IPS DF 6.9 (cell line): Measurements from ENCODE around the gene FRMD4B.

Experiments
- DNase-seq: peaks from one replicate; pipeline ENCODE4 v3.0.0-alpha.2; 2013; ENCODE audit warnings: low read depth, low spot score
- H3K27ac ChIP-seq: one replicate; pipeline ENCODE4 v1.5.1; 2013; ENCODE audit warnings: low read length, control low read depth
- H3K27me3 ChIP-seq: 2 replicates; pipeline ENCODE4 v1.6.1; 2013; ENCODE audit warnings: mild to moderate bottlenecking, low read length; ENCODE audit not compliant: control insufficient read depth, insufficient read depth
- H3K36me3 ChIP-seq: 2 replicates; pipeline ENCODE4 v1.6.1; 2013; ENCODE audit warnings: low read length; ENCODE audit not compliant: control insufficient read depth, insufficient read depth
- H3K4me1 ChIP-seq: 2 replicates; pipeline ENCODE4 v1.6.1; 2013; ENCODE audit warnings: low read length; ENCODE audit not compliant: control insufficient read depth, insufficient read depth
- H3K4me3 ChIP-seq: 2 replicates; pipeline ENCODE4 v1.5.1; 2013; ENCODE audit warnings: mild to moderate bottlenecking, low read length
- H3K9me3 ChIP-seq: 2 replicates; pipeline ENCODE4 v1.6.1; 2013; ENCODE audit warnings: low read length, inconsistent platforms; ENCODE audit not compliant: control insufficient read depth, insufficient read depth
- WGBS: extraction: QIAGEN DNeasy Blood & Tissue Kit; methylation state at CpG from one replicate; pipeline ENCODE4 v1.1.7; 2013; ENCODE audit warnings: mixed read lengths, missing lambda C conversion rate; ENCODE audit not compliant: insufficient read length, insufficient coverage; 5-methylcytosine and 5-hydroxymethylcytosine counted together

The FRMD4B gene

GRCh38 chr3:69343875-69344274 is 42.0 kb downstream of the FRMD4B start:
- no peak overlapping the region for H3K4me3 ChIP-seq
- H3K27me3 ChIP-seq = no peaks in the 10 kb centered on the region
- no peaks in the 10 kb centered on the region for H3K4me1 ChIP-seq
- H3K27ac ChIP-seq = no peak overlapping the region
- no peak for DNase-seq
- H3K36me3 ChIP-seq = no peaks in the 10 kb centered on the region
- no peaks in the 10 kb centered on the region; the same call in 1 of the 2 replicates for H3K9me3 ChIP-seq
- no CpG with 5 or more reads among the region's 4 CpGs for WGBS

- no peaks in the 10 kb centered on the region for H3K4me1 ChIP-seq
- no peaks in the 10 kb centered on the region for H3K36me3 ChIP-seq
- H3K4me3 ChIP-seq = no peak overlapping the region
- no peaks in the 10 kb centered on the region for H3K27me3 ChIP-seq
- no peaks in the 10 kb centered on the region; the same call in 1 of the 2 replicates for H3K9me3 ChIP-seq
- no peak overlapping the region for H3K27ac ChIP-seq
- no peak for DNase-seq
Observed at GRCh38 chr3:69342074-69342473, 43.8 kb downstream of the FRMD4B start.

GRCh38 chr3:69339760-69340159 is 46.1 kb downstream of the FRMD4B start:
- no CpG with 5 or more reads among the region's 1 CpG for WGBS
- H3K36me3 ChIP-seq = no peaks in the 10 kb centered on the region
- no peak overlapping the region for H3K4me3 ChIP-seq
- H3K27me3 ChIP-seq = no peaks in the 10 kb centered on the region
- no peaks in the 10 kb centered on the region for H3K4me1 ChIP-seq
- no peak overlapping the region for H3K27ac ChIP-seq
- H3K9me3 ChIP-seq = no peaks in the 10 kb centered on the region
- DNase-seq = no peak

GRCh38 chr3:69338911-69339310 is 47.0 kb downstream of the FRMD4B start:
- Histone ChIP-seq H3K4me1 (no peaks in the 10 kb centered on the region), H3K4me3 (no peak overlapping the region), H3K27me3 (no peaks in the 10 kb centered on the region), H3K36me3 (no peaks in the 10 kb centered on the region), H3K9me3 (no peaks in the 10 kb centered on the region), H3K27ac (no peak overlapping the region)
- no CpG with 5 or more reads among the region's 4 CpGs for WGBS
- no peak for DNase-seq

- no peak overlapping the region for H3K27ac ChIP-seq
- DNase-seq = no peak
- no peaks in the 10 kb centered on the region for H3K9me3 ChIP-seq
- no peak overlapping the region for H3K4me3 ChIP-seq
- no CpG with 5 or more reads among the region's 2 CpGs for WGBS
- H3K4me1 ChIP-seq = no peaks in the 10 kb centered on the region
- H3K36me3 ChIP-seq = no peaks in the 10 kb centered on the region
- no peaks in the 10 kb centered on the region for H3K27me3 ChIP-seq
Observed at GRCh38 chr3:69332934-69333333, 53.0 kb downstream of the FRMD4B start.

GRCh38 chr3:69330891-69331400 is 54.9 kb downstream of the FRMD4B start:
- H3K9me3 ChIP-seq = no peaks in the 10 kb centered on the region
- H3K36me3 ChIP-seq = no peaks in the 10 kb centered on the region
- no CpG with 5 or more reads among the region's 10 CpGs for WGBS
- no peak for DNase-seq
- no peak overlapping the region for H3K27ac ChIP-seq
- H3K4me1 ChIP-seq = no peaks in the 10 kb centered on the region
- H3K4me3 ChIP-seq = no peak overlapping the region
- H3K27me3 ChIP-seq = no peaks in the 10 kb centered on the region

GRCh38 chr3:69329892-69330291 is 56.0 kb downstream of the FRMD4B start:
- Histone ChIP-seq H3K4me3 (no peak overlapping the region), H3K36me3 (no peaks in the 10 kb centered on the region), H3K4me1 (no peaks in the 10 kb centered on the region), H3K27me3 (no peaks in the 10 kb centered on the region), H3K9me3 (no peaks in the 10 kb centered on the region), H3K27ac (no peak overlapping the region)
- DNase-seq = no peak
- no CpG with 5 or more reads among the region's 1 CpG for WGBS

GRCh38 chr3:69328963-69329302 is 57.0 kb downstream of the FRMD4B start:
- Histone ChIP-seq H3K27ac (no peak overlapping the region), H3K4me1 (no peaks in the 10 kb centered on the region), H3K4me3 (no peak overlapping the region), H3K27me3 (no peaks in the 10 kb centered on the region), H3K36me3 (no peaks in the 10 kb centered on the region), H3K9me3 (no peaks in the 10 kb centered on the region)
- no peak for DNase-seq
- no CpG with 5 or more reads among the region's 3 CpGs for WGBS

GRCh38 chr3:69328103-69328962 is 57.6 kb downstream of the FRMD4B start:
- no peak for DNase-seq
- H3K27ac ChIP-seq = no peak overlapping the region
- no CpG with 5 or more reads among the region's 4 CpGs for WGBS
- no peaks in the 10 kb centered on the region for H3K27me3 ChIP-seq
- no peaks in the 10 kb centered on the region for H3K4me1 ChIP-seq
- H3K36me3 ChIP-seq = no peaks in the 10 kb centered on the region
- H3K9me3 ChIP-seq = no peaks in the 10 kb centered on the region
- no peak overlapping the region for H3K4me3 ChIP-seq

GRCh38 chr3:69326855-69327300 is 59.0 kb downstream of the FRMD4B start:
- no peaks in the 10 kb centered on the region for H3K9me3 ChIP-seq
- no peak for DNase-seq
- WGBS = no CpG with 5 or more reads among the region's 4 CpGs
- H3K4me1 ChIP-seq = no peaks in the 10 kb centered on the region
- no peak overlapping the region for H3K4me3 ChIP-seq
- H3K36me3 ChIP-seq = no peaks in the 10 kb centered on the region
- no peaks in the 10 kb centered on the region for H3K27me3 ChIP-seq
- no peak overlapping the region for H3K27ac ChIP-seq

GRCh38 chr3:69325151-69325550 is 60.7 kb downstream of the FRMD4B start:
- no peak overlapping the region for H3K27ac ChIP-seq
- no peaks in the 10 kb centered on the region for H3K4me1 ChIP-seq
- no CpG with 5 or more reads among the region's 2 CpGs for WGBS

More at GRCh38 chr3:69325151-69325550, 60.7 kb downstream of the FRMD4B start:
- Histone ChIP-seq H3K4me3 (no peak overlapping the region), H3K36me3 (no peaks in the 10 kb centered on the region), H3K27me3 (no peaks in the 10 kb centered on the region), H3K9me3 (no peaks in the 10 kb centered on the region)
- DNase-seq = no peak
